HepG2 (cell line): ENCODE measurements around the gene C22orf31. TPM values are rescaled to one million over a fixed set of nuclear protein-coding genes. Genes with fewer than 3 reads are reported as not detected.
A peak's percentile ranks its signal among the peaks of the same experiment; 100 is the strongest.

Experiments
- ATAC-seq: fragments of 200-7000 bp; cut with Tn5 transposase; 3 replicates; pipeline ENCODE4 v1.9.1; 2020; ENCODE audit warnings: mild to moderate bottlenecking, moderate library complexity
- BruUV-seq: library from RNA; stranded (reverse); fragments of 400-500 nt; replicated peaks from 2 replicates; lab custom pipeline; 2021; lab: Mats Ljungman, UMichigan
- CTCF ChIA-PET: fragments of 300-600 bp; formaldehyde crosslinking; extraction: SDS; loops from one replicate; lab custom pipeline; 2021; ENCODE audit warnings: low total read pairs, inconsistent platforms, low intra/inter-chr PET ratio; lab: Yijun Ruan, JAX
- POLR2A ChIA-PET: fragments of 350-600 bp; sonication (Branson Sonifier 250); formaldehyde crosslinking; loops from one replicate; lab custom pipeline; 2020; ENCODE audit warnings: antibody characterized with exemption, inconsistent platforms; lab: Yijun Ruan, JAX
- DNase-seq: peaks from one replicate; pipeline ENCODE4 v3.0.0-alpha.2; 2015; ENCODE audit warnings: low spot score
- FAIRE-seq: peaks from 3 replicates; lab custom pipeline; 2011; peaks lifted over from hg19 to GRCh38; lab: Jason Lieb, UNC
- H2AFZ ChIP-seq: one replicate; pipeline ENCODE4 v1.6.1; 2011; ENCODE audit warnings: low read length, inconsistent platforms
- H3K27ac ChIP-seq: fragments of 300-600 bp; 3 replicates; pipeline ENCODE4 v1.8.0; 2011; ENCODE audit warnings: mixed run types, mild to moderate bottlenecking, mixed read lengths, low read length, inconsistent platforms; ENCODE audit not compliant: insufficient read depth; ENCODE audit errors: extremely low read length
- H3K27me3 ChIP-seq, 2 experiments: fragments of 200-600 bp in 1 of 2; 2 replicates in 1 of 2; 3 replicates in 1 of 2; pipeline versions ENCODE4 v1.6.0 to v1.8.0; 2011; ENCODE audit warnings: low read length in 2 of 2, mild to moderate bottlenecking in 2 of 2, moderate library complexity in 2 of 2, inconsistent platforms in 1 of 2; ENCODE audit not compliant: insufficient read depth in 2 of 2, control insufficient read depth in 1 of 2
- H3K36me3 ChIP-seq, 2 experiments: fragments of 200-600 bp in 1 of 2; replicated peaks in 1 of 2; 2 replicates in 1 of 2; 3 replicates in 1 of 2; pipeline versions ENCODE4 v1.5.1 to v1.8.0; 2011; ENCODE audit warnings: low read length in 2 of 2, inconsistent platforms in 1 of 2; ENCODE audit not compliant: insufficient read depth in 2 of 2, control insufficient read depth in 1 of 2
- H3K4me1 ChIP-seq: 2 replicates; pipeline ENCODE4 v1.5.1; 2012; ENCODE audit warnings: low read length, inconsistent platforms; ENCODE audit not compliant: insufficient read depth
- H3K4me2 ChIP-seq: 2 replicates; pipeline ENCODE4 v1.6.0; 2011; ENCODE audit warnings: low read depth, low read length, inconsistent platforms
- H3K4me3 ChIP-seq, 3 experiments: fragments of 200-600 bp in 1 of 3; sonication (generic), shearing (Covaris generic) in 1 of 3; replicated peaks in 1 of 3; 2 replicates each; pipeline ENCODE4 v1.5.1; 2011 to 2016; ENCODE audit warnings: low read length in 3 of 3, inconsistent platforms in 2 of 3, low read depth in 2 of 3, mild to moderate bottlenecking in 2 of 3, control low read depth in 1 of 3, mixed read lengths in 1 of 3; ENCODE audit not compliant: insufficient read depth in 1 of 3
- H3K79me2 ChIP-seq: one replicate; pipeline ENCODE4 v1.6.1; 2011; ENCODE audit warnings: low read length, inconsistent platforms; ENCODE audit not compliant: insufficient read depth
- H3K9ac ChIP-seq: 2 replicates; pipeline ENCODE4 v1.6.0; 2011; ENCODE audit warnings: mild to moderate bottlenecking, low read depth, low read length, inconsistent platforms; ENCODE audit not compliant: insufficient read depth
- H3K9me3 ChIP-seq: 2 replicates; pipeline ENCODE4 v1.5.1; 2012; ENCODE audit warnings: mild to moderate bottlenecking, low read length
- H4K20me1 ChIP-seq: 2 replicates; pipeline ENCODE4 v1.6.0; 2011; ENCODE audit warnings: inconsistent platforms, mild to moderate bottlenecking, low read length, moderate library complexity; ENCODE audit not compliant: insufficient read depth
- AKAP8 ChIP-seq: sonication (generic); formaldehyde crosslinking; IDR thresholded peaks from 2 replicates; pipeline ENCODE4 v1.5.1; 2020; ENCODE audit warnings: mild to moderate bottlenecking, missing genetic modification reagents
- GLI4 ChIP-seq: sonication (generic); formaldehyde crosslinking; IDR thresholded peaks from 2 replicates; pipeline ENCODE4 v1.5.1; 2020; ENCODE audit warnings: missing genetic modification reagents, mild to moderate bottlenecking, moderate library complexity, borderline replicate concordance
- NFATC3 ChIP-seq: sonication (generic); formaldehyde crosslinking; IDR thresholded peaks from 2 replicates; pipeline ENCODE4 v1.5.1; 2020; ENCODE audit warnings: mild to moderate bottlenecking, missing genetic modification reagents
- PATZ1 ChIP-seq: sonication (generic); formaldehyde crosslinking; IDR thresholded peaks from 2 replicates; pipeline ENCODE4 v1.4.0; 2020; ENCODE audit warnings: missing genetic modification reagents
- TBX2 ChIP-seq: sonication (generic); formaldehyde crosslinking; IDR thresholded peaks from 2 replicates; pipeline ENCODE4 v1.5.0; 2020; ENCODE audit warnings: missing genetic modification reagents, mild to moderate bottlenecking, borderline replicate concordance
- ZBTB3 ChIP-seq: sonication (generic); formaldehyde crosslinking; IDR thresholded peaks from 2 replicates; pipeline ENCODE4 v1.4.0; 2020; ENCODE audit warnings: low read depth, mild to moderate bottlenecking, moderate library complexity, missing genetic modification reagents, borderline replicate concordance
- ZMYM3 ChIP-seq: sonication (generic); formaldehyde crosslinking; IDR thresholded peaks from 2 replicates; pipeline ENCODE4 v1.5.1; 2020; ENCODE audit warnings: mild to moderate bottlenecking, missing genetic modification reagents
- ZNF607 ChIP-seq: sonication (generic); formaldehyde crosslinking; IDR thresholded peaks from 2 replicates; pipeline ENCODE4 v1.5.1; 2020; ENCODE audit warnings: missing genetic modification reagents, mild to moderate bottlenecking, borderline replicate concordance
- ZSCAN21 ChIP-seq: sonication (generic); formaldehyde crosslinking; IDR thresholded peaks from 2 replicates; pipeline ENCODE4 v1.8.0; 2022; ENCODE audit warnings: mild to moderate bottlenecking, missing genetic modification reagents, moderate library complexity, borderline replicate concordance
- WGBS: methylation state at CpG from one replicate; pipeline ENCODE4 v1.1.6; 2017; ENCODE audit warnings: low lambda C conversion rate; 5-methylcytosine and 5-hydroxymethylcytosine counted together
- in situ Hi-C: cut with HindIII; loops from 2 replicates; pipeline ENCODE4 v1.10.0; 2017; ENCODE audit warnings: low pct_unique_long_range_greater_than_20kb; ENCODE audit not compliant: extremely low pct_ligation_motif_present
- intact Hi-C: fragments of 100-400 bp; cut with micrococcal nuclease; formaldehyde crosslinking; loops from one replicate; pipeline ENCODE4 v1.10.0; 2022; ENCODE audit not compliant: unreplicated experiment
- polyA plus RNA-seq, 8 experiments: library from polyadenylated mRNA; depleted of rRNA in 3 of 8; stranded (reverse) in 7 of 8; unstranded in 1 of 8; fragments of >200 nt; fragmentation: Illumina TruSeq in 4 of 8; extraction: Trizol in 4 of 8; gene quantifications; 2 replicates each; pipeline versions ENCODE4 v1.2.1 to v1.2.3, GENCODE V29; 2011 to 2016; ENCODE audit warnings: low read depth in 4 of 8, missing spikeins in 1 of 8, mixed read lengths in 1 of 8; ENCODE audit not compliant: insufficient read depth in 1 of 8
- total RNA-seq, 5 experiments: library from RNA; depleted of rRNA; stranded (reverse); fragments of >200 nt; fragmentation: Illumina TruSeq; extraction: Trizol; gene quantifications; 2 replicates each; pipeline ENCODE4 v1.2.3, GENCODE V29; 2016; ENCODE audit warnings: low read depth in 1 of 5
- TF ChIP-seq, protein P1 (sequence below): sonication (generic); formaldehyde crosslinking; conservative IDR thresholded peaks from 2 replicates; pipeline ENCODE4 v1.4.0; 2020; ENCODE audit warnings: mild to moderate bottlenecking, missing genetic modification reagents, moderate library complexity
- TF ChIP-seq, protein P2 (sequence below): sonication (generic); formaldehyde crosslinking; IDR thresholded peaks from 2 replicates; pipeline ENCODE4 v1.5.0; 2020; ENCODE audit warnings: mild to moderate bottlenecking, missing genetic modification reagents

C22orf31 gene
- total and polyA plus RNA-seq, 2 of the 13 experiments (the other 11 are each of a cell fraction or from before 2014, with no cell fraction given) = not detected

DNA sequence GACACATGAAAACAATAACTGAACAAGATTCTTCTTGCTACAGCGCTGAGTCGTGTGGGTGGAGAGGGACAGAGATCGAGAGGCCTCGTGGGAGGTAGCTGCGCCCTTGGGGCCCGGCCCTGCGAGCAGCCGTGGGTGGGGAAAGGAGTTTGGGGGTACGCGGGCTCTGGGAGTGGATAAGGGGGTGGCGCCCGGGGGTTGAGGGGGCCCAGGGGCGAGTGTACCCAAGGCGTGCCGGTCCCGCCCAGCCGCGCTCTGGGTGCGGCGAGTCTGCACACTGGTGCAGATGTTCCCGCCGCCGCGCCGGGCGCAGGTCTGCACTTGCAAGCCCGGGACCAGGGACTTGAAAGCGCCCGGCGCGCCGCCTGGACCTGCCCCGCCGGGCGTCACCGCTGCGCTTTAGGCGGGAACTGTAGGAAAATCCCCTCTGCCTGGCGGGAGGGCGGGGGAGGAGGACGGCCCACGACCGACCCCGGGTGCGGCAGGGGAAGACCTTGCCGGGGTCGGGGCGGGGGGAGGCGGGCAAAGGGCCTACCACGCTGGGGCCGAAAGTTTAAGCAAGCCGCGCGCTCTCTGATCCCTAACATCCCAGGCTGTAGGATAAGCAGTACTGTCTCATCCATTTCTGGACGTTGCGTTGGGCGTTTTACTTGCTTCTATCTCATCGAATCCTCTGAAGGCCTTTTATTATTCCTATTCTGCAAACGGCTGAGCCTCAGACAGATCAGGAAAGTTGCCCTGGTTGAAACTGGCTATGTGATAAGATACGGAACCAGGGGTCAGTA, 9.8 kb upstream of the C22orf31 start (continued):
- TF ChIP-seq PATZ1 (CRISPR knock-in tag) (peak; percentile 58), ZSCAN21 (peak; percentile 59; the same call in 1 of the 2 replicates)
- TF ChIP-seq, all 625 proteins: peak for 72

DNA sequence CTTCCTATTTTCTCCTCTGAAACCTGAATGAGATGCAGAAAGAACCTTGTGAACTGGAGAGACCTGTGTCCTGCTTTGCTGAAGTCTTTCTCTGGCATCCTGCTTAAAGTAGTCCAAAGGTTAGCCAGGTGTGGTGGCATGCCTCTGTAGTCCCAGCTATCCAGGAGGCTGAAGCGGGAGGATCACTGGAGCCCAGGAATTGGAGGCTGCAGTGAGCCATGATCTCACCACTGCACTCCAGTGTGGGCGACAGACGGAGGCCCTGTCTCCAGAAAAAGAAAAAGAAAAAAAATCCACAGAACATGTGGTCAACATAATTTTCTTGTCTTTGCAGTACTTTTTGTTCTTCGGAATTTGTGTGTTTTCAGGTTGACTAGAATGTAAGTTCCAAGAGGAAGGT, 8.9 kb upstream of the C22orf31 start:
- no peaks in the 10 kb centered on the region for H3K36me3 ChIP-seq
- peaks cover 61% of the 10 kb centered on the region for H3K4me1 ChIP-seq
- H3K9ac ChIP-seq = no peak overlapping the region
- no peaks in the 10 kb centered on the region for H3K27me3 ChIP-seq
- H3K4me3 ChIP-seq = 0 out of 6 replicates have a peak overlapping the region, but pooled peaks of 1 of the 3 experiments have one; percentile 59
- no peak overlapping the region for H3K27ac ChIP-seq
- POLR2A ChIA-PET = interaction anchor here (1.8 kb wide), 1 partner anchor 24 kb away, joined by 5 read pairs; no protein-coding TSS in a partner anchor
- H3K4me2 ChIP-seq = peak overlapping the region; percentile 93
- TF ChIP-seq ZMYM3 (CRISPR knock-in tag) (peak; percentile 44), NFATC3 (CRISPR knock-in tag) (no peak), GLI4 (CRISPR knock-in tag) (no peak), TBX2 (0 out of 2 replicates have a peak, but pooled peaks have one; percentile 27), ZBTB3 (CRISPR knock-in tag) (0 out of 2 replicates have a peak, but pooled peaks have one; percentile 24), AKAP8 (CRISPR knock-in tag) (no peak), ZNF607 (CRISPR knock-in tag) (no peak)
- TF ChIP-seq, protein P1, sequence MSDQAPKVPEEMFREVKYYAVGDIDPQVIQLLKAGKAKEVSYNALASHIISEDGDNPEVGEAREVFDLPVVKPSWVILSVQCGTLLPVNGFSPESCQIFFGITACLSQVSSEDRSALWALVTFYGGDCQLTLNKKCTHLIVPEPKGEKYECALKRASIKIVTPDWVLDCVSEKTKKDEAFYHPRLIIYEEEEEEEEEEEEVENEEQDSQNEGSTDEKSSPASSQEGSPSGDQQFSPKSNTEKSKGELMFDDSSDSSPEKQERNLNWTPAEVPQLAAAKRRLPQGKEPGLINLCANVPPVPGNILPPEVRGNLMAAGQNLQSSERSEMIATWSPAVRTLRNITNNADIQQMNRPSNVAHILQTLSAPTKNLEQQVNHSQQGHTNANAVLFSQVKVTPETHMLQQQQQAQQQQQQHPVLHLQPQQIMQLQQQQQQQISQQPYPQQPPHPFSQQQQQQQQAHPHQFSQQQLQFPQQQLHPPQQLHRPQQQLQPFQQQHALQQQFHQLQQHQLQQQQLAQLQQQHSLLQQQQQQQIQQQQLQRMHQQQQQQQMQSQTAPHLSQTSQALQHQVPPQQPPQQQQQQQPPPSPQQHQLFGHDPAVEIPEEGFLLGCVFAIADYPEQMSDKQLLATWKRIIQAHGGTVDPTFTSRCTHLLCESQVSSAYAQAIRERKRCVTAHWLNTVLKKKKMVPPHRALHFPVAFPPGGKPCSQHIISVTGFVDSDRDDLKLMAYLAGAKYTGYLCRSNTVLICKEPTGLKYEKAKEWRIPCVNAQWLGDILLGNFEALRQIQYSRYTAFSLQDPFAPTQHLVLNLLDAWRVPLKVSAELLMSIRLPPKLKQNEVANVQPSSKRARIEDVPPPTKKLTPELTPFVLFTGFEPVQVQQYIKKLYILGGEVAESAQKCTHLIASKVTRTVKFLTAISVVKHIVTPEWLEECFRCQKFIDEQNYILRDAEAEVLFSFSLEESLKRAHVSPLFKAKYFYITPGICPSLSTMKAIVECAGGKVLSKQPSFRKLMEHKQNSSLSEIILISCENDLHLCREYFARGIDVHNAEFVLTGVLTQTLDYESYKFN (CRISPR knock-in tag) = no peak
- TF ChIP-seq, protein P2, sequence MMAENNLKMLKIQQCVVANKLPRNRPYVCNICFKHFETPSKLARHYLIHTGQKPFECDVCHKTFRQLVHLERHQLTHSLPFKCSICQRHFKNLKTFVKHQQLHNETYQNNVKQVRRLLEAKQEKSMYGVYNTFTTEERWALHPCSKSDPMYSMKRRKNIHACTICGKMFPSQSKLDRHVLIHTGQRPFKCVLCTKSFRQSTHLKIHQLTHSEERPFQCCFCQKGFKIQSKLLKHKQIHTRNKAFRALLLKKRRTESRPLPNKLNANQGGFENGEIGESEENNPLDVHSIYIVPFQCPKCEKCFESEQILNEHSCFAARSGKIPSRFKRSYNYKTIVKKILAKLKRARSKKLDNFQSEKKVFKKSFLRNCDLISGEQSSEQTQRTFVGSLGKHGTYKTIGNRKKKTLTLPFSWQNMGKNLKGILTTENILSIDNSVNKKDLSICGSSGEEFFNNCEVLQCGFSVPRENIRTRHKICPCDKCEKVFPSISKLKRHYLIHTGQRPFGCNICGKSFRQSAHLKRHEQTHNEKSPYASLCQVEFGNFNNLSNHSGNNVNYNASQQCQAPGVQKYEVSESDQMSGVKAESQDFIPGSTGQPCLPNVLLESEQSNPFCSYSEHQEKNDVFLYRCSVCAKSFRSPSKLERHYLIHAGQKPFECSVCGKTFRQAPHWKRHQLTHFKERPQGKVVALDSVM (CRISPR knock-in tag) = peak; percentile 97
- TF ChIP-seq, all 625 proteins: peak for 4
- no TSS peak for BruUV-seq
- ATAC-seq (no peak), DNase-seq (no peak), FAIRE-seq (no peak)
- no peak overlapping the region for H2AFZ ChIP-seq
- H3K79me2 ChIP-seq = no peaks in the 10 kb centered on the region
- 0 out of 2 replicates have a peak, but pooled peaks cover 4% of the 10 kb centered on the region for H4K20me1 ChIP-seq
- H3K9me3 ChIP-seq = no peaks in the 10 kb centered on the region
- 53% methylated on average over 4 of the region's 4 CpGs for WGBS
- intact Hi-C loops (loop anchor here (5.0 kb wide), 1 partner anchor 82 kb away; no protein-coding TSS in a partner anchor), in situ Hi-C loops (loop anchor here (5.0 kb wide), 1 partner anchor 82 kb away; no protein-coding TSS in a partner anchor)
- CTCF ChIA-PET = no interaction called here
